CD4-positive, alpha-beta T cell treated with Interleukin-4 for 4 hours (primary cell): ENCODE measurements around the gene ATP2B2.

ENCODE experiments used
- DNase-seq: peaks from one replicate; pipeline ENCODE4 v3.0.0-alpha.2; 2020

ATP2B2 gene

GRCh38 chr3:10356461-10356981, 148.9 kb downstream of the ATP2B2 start:
- DNase-seq: no peak

DNA sequence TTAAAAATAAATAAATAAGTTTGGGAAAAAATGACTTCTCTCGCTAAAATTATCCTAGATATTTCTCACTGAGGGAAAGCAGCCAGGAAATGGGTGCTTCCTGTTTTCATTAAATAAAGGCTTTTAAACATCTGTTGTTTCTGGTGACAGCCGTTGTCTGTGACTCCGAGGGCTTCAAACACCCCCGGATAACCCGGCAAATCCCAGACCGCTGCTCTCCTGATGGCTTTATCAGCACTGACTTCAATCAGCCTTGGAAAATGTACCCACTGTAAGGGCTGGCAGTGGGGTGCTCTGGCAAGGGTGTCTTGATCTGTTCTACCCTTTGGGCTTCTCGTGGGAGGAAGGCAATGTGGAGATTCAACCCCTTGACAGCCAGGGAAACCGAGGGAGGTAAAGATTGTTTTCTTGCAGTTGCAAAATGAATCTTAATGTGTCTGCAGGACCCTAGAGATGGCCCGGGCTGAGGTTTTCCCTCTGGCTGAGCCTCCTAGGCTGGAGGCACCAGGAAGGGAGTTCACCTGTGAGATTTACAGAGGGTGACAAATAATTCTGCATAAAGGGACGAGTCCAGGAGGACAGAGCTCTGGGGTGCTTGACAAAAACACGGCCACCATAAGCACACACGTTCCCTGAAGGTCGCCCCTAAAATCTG, 150.9 kb downstream of the ATP2B2 start:
- no peak for DNase-seq

- DNase-seq: no peak
These were observed 151.6 kb downstream of the ATP2B2 start for GRCh38 chr3:10353661-10354360.

GRCh38 chr3:10353160-10353559, 152.2 kb downstream of the ATP2B2 start:
- DNase-seq: no peak

GRCh38 chr3:10352146-10352911, 153.1 kb downstream of the ATP2B2 start:
- DNase-seq: no peak

DNA sequence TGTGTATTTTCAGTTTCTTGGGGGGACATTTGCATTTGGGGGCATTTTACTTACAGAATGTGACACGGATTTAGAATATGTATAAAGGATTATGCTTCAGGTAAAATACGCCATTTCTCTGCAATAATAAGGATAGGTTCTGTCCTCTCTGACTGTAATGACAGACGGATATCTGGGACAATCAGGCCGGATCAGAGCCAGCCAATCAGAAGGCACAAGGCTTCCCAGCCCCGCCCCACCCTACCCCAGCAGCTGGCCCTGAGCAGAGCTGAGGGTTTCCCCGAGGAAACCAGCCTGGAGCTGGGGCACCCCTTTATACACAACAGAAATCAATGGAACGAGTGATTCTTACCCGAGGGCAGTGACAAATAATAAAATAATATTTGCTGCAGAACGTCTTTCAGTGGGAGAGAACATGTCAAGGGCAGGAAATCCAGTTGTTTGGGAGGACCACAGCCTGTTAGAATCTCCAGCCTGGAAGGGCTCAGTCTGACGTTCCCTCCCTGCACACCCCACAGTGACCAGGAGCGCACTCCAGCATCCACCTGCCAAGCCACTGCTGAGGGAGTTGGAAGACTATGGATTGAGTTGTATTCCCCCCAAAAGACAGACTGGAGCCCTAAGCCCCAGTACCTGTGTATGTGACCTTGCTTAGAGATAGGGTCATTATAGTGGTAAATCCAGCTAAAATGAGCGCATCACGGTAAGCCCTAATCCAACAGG, 154.2 kb downstream of the ATP2B2 start:
- no peak for DNase-seq

DNA sequence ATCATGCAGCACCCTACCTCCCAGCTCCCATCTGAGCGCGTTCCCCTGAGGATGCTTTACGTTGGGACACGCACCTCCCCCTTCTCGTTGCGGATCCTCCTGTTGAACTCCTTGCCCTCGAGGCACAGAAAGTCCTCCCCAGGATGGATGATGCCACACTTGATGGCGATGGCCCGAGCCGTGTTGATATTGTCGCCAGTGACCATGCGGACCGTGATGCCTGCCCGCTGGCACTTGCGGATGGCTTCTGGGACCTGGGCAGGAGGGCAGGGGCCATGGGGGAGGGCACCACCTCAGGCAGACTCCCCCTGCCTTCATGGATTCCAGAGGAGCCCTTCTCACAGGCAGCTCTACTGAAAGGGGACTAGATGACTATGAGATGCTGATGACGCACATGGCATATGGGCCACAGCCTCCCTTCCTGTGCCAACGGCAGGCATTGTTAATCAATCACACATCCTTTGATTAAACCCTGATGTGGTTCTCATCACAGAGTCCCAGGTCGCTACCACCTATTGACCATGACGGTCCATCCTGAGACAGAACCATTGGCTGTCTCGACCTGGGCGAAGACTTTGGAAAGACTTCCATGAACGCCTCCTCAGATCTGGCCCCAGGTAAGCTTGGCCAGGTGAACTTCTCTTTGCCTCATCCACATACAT, 154.9 kb downstream of the ATP2B2 start:
- DNase-seq: no peak

DNA sequence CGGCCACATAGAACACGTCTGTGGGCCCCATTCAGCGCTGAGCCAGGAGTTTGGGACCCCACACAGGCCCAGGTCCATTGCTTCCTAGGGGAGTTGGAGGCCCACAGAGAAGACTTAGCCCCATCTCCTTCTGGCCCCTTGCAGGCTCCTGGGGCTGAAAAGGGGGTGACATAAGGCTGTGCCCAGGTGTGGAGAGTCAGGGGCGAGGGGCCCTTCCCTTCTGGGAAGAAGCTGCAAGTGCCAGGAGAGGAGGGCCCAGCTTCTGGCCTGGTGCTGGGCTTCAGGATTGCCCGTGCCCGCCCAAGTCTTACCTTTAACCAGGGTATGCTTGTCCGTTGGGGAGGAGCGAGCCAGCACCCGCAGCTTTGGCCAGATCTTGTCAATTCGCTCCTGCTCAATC, 155.6 kb downstream of the ATP2B2 start:
- DNase-seq: no peak

GRCh38 chr3:10348404-10348721, 157.0 kb downstream of the ATP2B2 start:
- DNase-seq: no peak

GRCh38 chr3:10347648-10348403, 157.6 kb downstream of the ATP2B2 start:
- no peak for DNase-seq

GRCh38 chr3:10345911-10346310, 159.5 kb downstream of the ATP2B2 start:
- DNase-seq: no peak

GRCh38 chr3:10344944-10345575, 160.3 kb downstream of the ATP2B2 start:
- DNase-seq: no peak

- peak; percentile 44 for DNase-seq
These were observed 161.0 kb downstream of the ATP2B2 start for GRCh38 chr3:10344147-10344943.

DNA sequence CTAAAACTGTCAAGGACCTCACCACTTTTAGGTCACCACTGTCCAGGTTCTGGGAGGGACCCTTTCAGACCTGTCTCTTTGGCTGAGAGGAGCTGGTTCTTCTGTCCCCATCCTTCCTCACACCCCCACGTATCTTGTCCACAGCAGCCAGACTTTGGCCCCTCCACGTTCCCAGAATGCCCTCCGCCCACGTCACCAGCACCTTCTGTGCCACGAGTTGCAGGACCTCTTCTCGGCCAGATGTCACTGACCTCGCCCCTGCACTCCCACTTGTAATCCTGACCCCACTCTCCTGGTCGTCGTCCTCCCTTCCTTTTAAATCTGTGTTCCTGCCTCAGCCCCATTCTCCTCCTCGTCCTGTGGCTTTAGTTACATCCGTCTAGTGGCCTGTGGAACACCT, 161.9 kb downstream of the ATP2B2 start:
- no peak for DNase-seq

DNA sequence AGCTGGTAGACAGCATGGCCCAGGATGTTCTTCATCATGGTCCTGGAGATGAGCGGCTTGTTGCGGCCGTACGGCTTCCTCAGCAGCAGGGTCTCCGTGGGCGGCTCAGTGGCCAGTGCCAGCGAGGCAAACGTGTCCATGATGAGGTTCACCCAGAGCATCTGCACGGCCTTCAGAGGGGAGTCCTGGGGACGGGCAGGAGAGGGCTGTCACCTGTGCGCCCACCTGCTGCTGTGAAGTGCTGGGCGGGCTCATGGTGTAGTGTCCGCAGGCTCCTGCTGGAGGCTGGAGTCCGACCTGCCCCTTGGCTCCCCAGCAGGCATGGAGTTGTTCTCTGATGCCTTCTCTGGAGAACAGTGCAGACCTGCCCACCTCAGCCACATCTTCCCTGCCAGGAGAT, 162.6 kb downstream of the ATP2B2 start:
- DNase-seq: no peak

DNA sequence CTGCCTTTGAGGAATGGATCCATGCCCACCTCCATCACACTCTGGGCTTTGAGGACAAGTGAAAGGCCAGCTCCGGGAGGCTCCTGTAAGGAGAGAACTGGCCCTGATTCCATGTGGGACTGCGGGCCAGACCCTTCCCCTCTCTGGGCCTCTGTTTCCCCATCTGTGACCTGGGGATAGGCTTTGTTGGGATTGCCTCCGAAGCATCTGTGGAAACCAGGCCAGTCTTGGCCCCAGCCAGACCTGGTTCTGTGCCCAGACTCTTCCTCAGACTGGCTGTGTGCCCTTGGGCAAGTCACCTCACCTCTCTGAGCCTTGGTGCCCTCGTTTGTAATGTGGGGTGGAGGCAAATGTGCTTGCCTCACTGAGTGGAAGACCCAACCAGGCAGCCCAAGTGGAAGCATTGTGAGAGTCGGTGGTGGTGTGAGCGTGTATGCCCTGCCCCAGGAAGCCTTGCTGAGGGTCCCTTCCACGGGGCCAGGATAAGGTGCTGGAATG, 163.4 kb downstream of the ATP2B2 start:
- DNase-seq: no peak

GRCh38 chr3:10340476-10340875, 164.9 kb downstream of the ATP2B2 start:
- no peak for DNase-seq

GRCh38 chr3:10340046-10340445, 165.3 kb downstream of the ATP2B2 start:
- DNase-seq: no peak

GRCh38 chr3:10339376-10339955, 165.9 kb downstream of the ATP2B2 start:
- no peak for DNase-seq
